ENCODE measurements around the gene TTLL9.

TTLL9 gene

GRCh38 chr20:31851240-31851955 is 19.0 kb upstream of the TTLL9 start:
- TF ChIP-seq CTCF (IDR thresholded peaks at IDR 0.05; ENCODE audit: low read depth, low read length), result no peak
- H3K4me3 ChIP-seq (ENCODE audit: low read depth, low read length), result no peak overlapping the region
- no peaks in the 10 kb centered on the region for H3K4me1 ChIP-seq
- no peaks in the 10 kb centered on the region for H3K36me3 ChIP-seq
- DNase-seq, result no peak
- no peaks in the 10 kb centered on the region for H3K9me3 ChIP-seq
- H3K27me3 ChIP-seq, result peaks cover 26% of the 10 kb centered on the region

GRCh38 chr20:31853481-31853880 is 17.0 kb upstream of the TTLL9 start:
- TF ChIP-seq CTCF (IDR thresholded peaks at IDR 0.05; ENCODE audit: low read depth, low read length), result no peak

GRCh38 chr20:31856516-31856915 is 13.9 kb upstream of the TTLL9 start:
- Histone ChIP-seq H3K4me1 (peaks cover 6% of the 10 kb centered on the region), H3K36me3 (no peaks in the 10 kb centered on the region), H3K9me3 (no peaks in the 10 kb centered on the region), H3K4me3 (ENCODE audit: low read depth, low read length) (no peak overlapping the region), H3K27me3 (peaks cover 21% of the 10 kb centered on the region)
- TF ChIP-seq CTCF (IDR thresholded peaks at IDR 0.05; ENCODE audit: low read depth, low read length), result no peak
- no peak for DNase-seq

More at GRCh38 chr20:31853481-31853880, 17.0 kb upstream of the TTLL9 start:
- Histone ChIP-seq H3K27me3 (peaks cover 29% of the 10 kb centered on the region), H3K4me3 (ENCODE audit: low read depth, low read length) (no peak overlapping the region), H3K4me1 (no peaks in the 10 kb centered on the region), H3K36me3 (no peaks in the 10 kb centered on the region), H3K9me3 (no peaks in the 10 kb centered on the region)
- no peak for DNase-seq

- no peak for DNase-seq
- no peak for TF ChIP-seq CTCF (IDR thresholded peaks at IDR 0.05; ENCODE audit: low read depth, low read length)
- H3K9me3 ChIP-seq, result no peaks in the 10 kb centered on the region
- H3K4me1 ChIP-seq, result peaks cover 6% of the 10 kb centered on the region
- H3K36me3 ChIP-seq, result no peaks in the 10 kb centered on the region
- H3K4me3 ChIP-seq (ENCODE audit: low read depth, low read length), result no peak overlapping the region
- peaks cover 21% of the 10 kb centered on the region for H3K27me3 ChIP-seq
These were observed 12.3 kb upstream of the TTLL9 start for GRCh38 chr20:31857861-31858759.

GRCh38 chr20:31858760-31859083 is 11.7 kb upstream of the TTLL9 start:
- H3K4me1 ChIP-seq, result peaks cover 6% of the 10 kb centered on the region
- no peak for TF ChIP-seq CTCF (IDR thresholded peaks at IDR 0.05; ENCODE audit: low read depth, low read length)
- no peaks in the 10 kb centered on the region for H3K9me3 ChIP-seq
- no peak for DNase-seq
- H3K4me3 ChIP-seq (ENCODE audit: low read depth, low read length), result no peak overlapping the region
- peaks cover 21% of the 10 kb centered on the region for H3K27me3 ChIP-seq
- H3K36me3 ChIP-seq, result no peaks in the 10 kb centered on the region

All from BE2C (cell line).